ENCODE results near the gene LARGE1.

DNA sequence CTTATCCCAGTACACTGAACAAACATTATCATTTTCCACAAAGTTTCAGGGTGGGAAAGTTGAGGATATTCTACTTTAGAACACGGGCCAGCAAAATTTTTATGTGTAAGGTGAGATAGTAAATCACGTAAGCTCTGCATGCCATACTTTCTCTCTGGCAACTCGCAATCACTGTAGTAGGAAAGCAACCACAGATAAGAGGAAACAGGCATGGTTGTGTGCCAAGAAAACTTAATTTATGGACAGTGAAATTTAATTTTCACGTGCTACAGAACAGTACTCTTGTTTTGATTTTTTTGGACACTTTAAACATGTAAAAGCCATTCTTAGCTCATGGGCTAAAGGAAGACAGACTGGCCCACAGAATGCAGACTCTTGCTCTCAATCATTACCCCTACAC lies 82.5 kb downstream of the LARGE1 start:
- no peak for TF ChIP-seq POLR2A (IDR thresholded peaks at IDR 0.05)
- no peak for TF ChIP-seq POLR2AphosphoS5 (IDR thresholded peaks at IDR 0.05; ENCODE audit: insufficient read depth in 1 of 2, low read depth in 1 of 2)
